Lower lobe of right lung (tissue), 2 donors: ENCODE data around the gene RGS1. TPM values are rescaled to one million over a fixed set of nuclear protein-coding genes. Genes with fewer than 3 reads are reported as not detected.
A peak's percentile ranks its signal among the peaks of the same experiment; 100 is the strongest.

Source experiments
- ATAC-seq, 2 donors: fragments of 200-7000 bp; cut with Tn5 transposase; one replicate each; pipeline ENCODE4 v1.9.1; 2020 to 2022; ENCODE audit warnings: mild to moderate bottlenecking in 2 of 2, moderate library complexity in 2 of 2
- DNase-seq: peaks from one replicate; pipeline ENCODE4 v3.0.0-alpha.2; 2020
- H3K27ac ChIP-seq: fragments of 200-600 bp; one replicate; pipeline ENCODE4 v1.8.0; 2022
- H3K27me3 ChIP-seq: fragments of 200-600 bp; one replicate; pipeline ENCODE4 v1.8.0; 2022; ENCODE audit warnings: low read depth
- H3K36me3 ChIP-seq: fragments of 200-600 bp; one replicate; pipeline ENCODE4 v1.8.0; 2022; ENCODE audit warnings: mild to moderate bottlenecking
- H3K4me1 ChIP-seq: fragments of 200-600 bp; one replicate; pipeline ENCODE4 v1.8.0; 2022
- H3K4me3 ChIP-seq: fragments of 200-600 bp; one replicate; pipeline ENCODE4 v1.8.0; 2022; ENCODE audit warnings: mild to moderate bottlenecking
- H3K9me3 ChIP-seq: fragments of 200-600 bp; one replicate; pipeline ENCODE4 v1.8.0; 2022
- CTCF ChIP-seq: fragments of 200-600 bp; IDR thresholded peaks from one replicate; pipeline ENCODE4 v1.8.0; 2022; ENCODE audit warnings: antibody characterized with exemption, mild to moderate bottlenecking
- intact Hi-C: fragments of 100-400 bp; cut with DNase I; formaldehyde crosslinking; loops from one replicate; pipeline ENCODE4 v1.11.0; 2022
- total RNA-seq: library from RNA; stranded (reverse); fragmentation: NEBNext Ultra II Directional; extraction: Animal tissue kit (Norgen Biotek cat#: 25700); gene quantifications from one replicate; pipeline ENCODE4 v1.2.1, GENCODE V29; 2021
- donor health status: DM: no; HTN: yes; CAD: no; lungs with severe emphysema.

RGS1 gene
- total RNA-seq, 1 donor from 2014 or later, result 16.3 TPM

GRCh38 chr1:192574073-192574472 is 1.5 kb upstream of the RGS1 start:
- ATAC-seq, result no peak

GRCh38 chr1:192576190-192577144 is 894 bp downstream of the RGS1 start:
- no peaks in the 10 kb centered on the region for H3K36me3 ChIP-seq
- H3K27ac ChIP-seq, result peak overlapping the region; percentile 74
- peak overlapping the region; percentile 28 for H3K4me3 ChIP-seq
- no peaks in the 10 kb centered on the region for H3K9me3 ChIP-seq
- H3K27me3 ChIP-seq, result no peaks in the 10 kb centered on the region
- DNase-seq (no peak), ATAC-seq (no peak)
- TF ChIP-seq CTCF, result no peak
- peaks cover 11% of the 10 kb centered on the region for H3K4me1 ChIP-seq
- intact Hi-C loops, result no loop called here

More at GRCh38 chr1:192574073-192574472, 1.5 kb upstream of the RGS1 start:
- Histone ChIP-seq H3K27me3 (no peaks in the 10 kb centered on the region), H3K4me3 (no peak overlapping the region), H3K4me1 (peaks cover 11% of the 10 kb centered on the region), H3K36me3 (no peaks in the 10 kb centered on the region), H3K9me3 (peaks cover 9% of the 10 kb centered on the region), H3K27ac (no peak overlapping the region)
- intact Hi-C loops, result no loop called here
- DNase-seq, result no peak
- TF ChIP-seq CTCF, result no peak

GRCh38 chr1:192577145-192578140 is 1.9 kb downstream of the RGS1 start:
- intact Hi-C loops, result no loop called here
- ATAC-seq (no peak), DNase-seq (no peak)
- H3K4me1 ChIP-seq, result peaks cover 11% of the 10 kb centered on the region
- H3K36me3 ChIP-seq, result no peaks in the 10 kb centered on the region
- peak overlapping the region; percentile 28 for H3K4me3 ChIP-seq
- TF ChIP-seq CTCF, result no peak
- H3K9me3 ChIP-seq, result no peaks in the 10 kb centered on the region
- H3K27ac ChIP-seq, result peak overlapping the region; percentile 5
- no peaks in the 10 kb centered on the region for H3K27me3 ChIP-seq

- no peak for ATAC-seq
- no peaks in the 10 kb centered on the region for H3K27me3 ChIP-seq
- no peaks in the 10 kb centered on the region for H3K36me3 ChIP-seq
- DNase-seq, result no peak
- H3K4me1 ChIP-seq, result peaks cover 11% of the 10 kb centered on the region
- intact Hi-C loops, result no loop called here
- H3K9me3 ChIP-seq, result no peaks in the 10 kb centered on the region
- H3K4me3 ChIP-seq, result peak overlapping the region; percentile 28
- peak overlapping the region; percentile 5 for H3K27ac ChIP-seq
- TF ChIP-seq CTCF, result no peak
Observed at GRCh38 chr1:192578144-192578909, 2.8 kb downstream of the RGS1 start.
